Upper lobe of left lung (tissue), 4 donors: Measurements from ENCODE around the gene CLIC3.

Source experiments
- CTCF ChIP-seq, 6 experiments: fragments of 450-650 bp in 4 of 6; fragments of 200-600 bp in 2 of 6; sonication (generic) in 2 of 6; IDR thresholded peaks; one replicate each; pipeline ENCODE4 v1.5.1; 2016 to 2019; ENCODE audit warnings: antibody characterized with exemption in 6 of 6
- EP300 ChIP-seq, 4 donors: sonication (generic); formaldehyde crosslinking; IDR thresholded peaks; one replicate each; pipeline ENCODE4 v1.5.1; 2017; ENCODE audit warnings: antibody characterized with exemption in 4 of 4, control low read depth in 2 of 4
- POLR2AphosphoS5 ChIP-seq, 2 donors: sonication (generic); formaldehyde crosslinking; IDR thresholded peaks; one replicate each; pipeline ENCODE4 v1.5.1; 2017; ENCODE audit warnings: antibody characterized with exemption in 2 of 2

GRCh38 chr9:137045294-137046087 lies 49.1 kb upstream of the CLIC3 start:
- TF ChIP-seq CTCF (IDR thresholded peaks at IDR 0.05) (no peak), POLR2AphosphoS5 (IDR thresholded peaks at IDR 0.05) (no peak), EP300 (IDR thresholded peaks at IDR 0.05) (no peak)
